GM10266 (cell line): ENCODE data around the gene TSPAN31.

ENCODE experiments used
- DNase-seq: peaks from one replicate; pipeline ENCODE4 v3.0.0; 2012; ENCODE audit errors: extremely low spot score
- CTCF ChIP-seq: IDR thresholded peaks from 2 replicates; pipeline ENCODE4 v1.5.1; 2012; ENCODE audit warnings: mild to moderate bottlenecking, low read depth; ENCODE audit not compliant: control insufficient read depth, insufficient read depth; ENCODE audit errors: missing control alignments

The TSPAN31 gene

GRCh38 chr12:57724003-57724935 is 20.6 kb upstream of the TSPAN31 start:
- no peak for TF ChIP-seq CTCF
- peak; percentile 20 for DNase-seq

GRCh38 chr12:57724936-57725740 is 19.7 kb upstream of the TSPAN31 start:
- TF ChIP-seq CTCF: no peak
- DNase-seq: no peak

GRCh38 chr12:57725851-57726150 is 19.0 kb upstream of the TSPAN31 start:
- DNase-seq: peak; percentile 37
- no peak for TF ChIP-seq CTCF

- no peak for TF ChIP-seq CTCF
- no peak for DNase-seq
Measured at GRCh38 chr12:57726151-57726883, 18.5 kb upstream of the TSPAN31 start.

GRCh38 chr12:57726884-57727757 is 17.7 kb upstream of the TSPAN31 start:
- TF ChIP-seq CTCF: no peak
- peak; percentile 29 for DNase-seq

- DNase-seq: no peak
- TF ChIP-seq CTCF: no peak
Measured at GRCh38 chr12:57727758-57728395, 17.0 kb upstream of the TSPAN31 start.
